Upper lobe of left lung (tissue), 6 donors: ENCODE data around the gene UBR2. TPM values are rescaled to one million over a fixed set of nuclear protein-coding genes. Genes with fewer than 3 reads are reported as not detected.
"Not testable (repeated sequence)": the region's sequence is repeated elsewhere in the genome, so short reads cannot be mapped to it uniquely, and the experiment has no call there.

Experiments used
- ATAC-seq, 2 donors: fragments of 200-7000 bp; cut with Tn5 transposase; one replicate each; pipeline ENCODE4 v1.9.1; 2022; ENCODE audit warnings: mild to moderate bottlenecking in 2 of 2, moderate library complexity in 2 of 2; ENCODE audit not compliant: low FRiP score in 2 of 2
- DNase-seq, 2 donors: peaks; one replicate each; pipeline ENCODE4 v3.0.0-alpha.2; 2019 to 2020
- H3K27ac ChIP-seq, 4 donors: fragments of 200-600 bp; sonication (generic); one replicate each; pipeline ENCODE4 v1.5.1; 2016 to 2019
- H3K27me3 ChIP-seq, 4 donors: fragments of 200-600 bp; sonication (generic); one replicate each; pipeline ENCODE4 v1.5.1; 2017 to 2019
- H3K36me3 ChIP-seq, 4 donors: fragments of 200-600 bp; sonication (generic); one replicate each; pipeline ENCODE4 v1.5.1; 2016 to 2019
- H3K4me1 ChIP-seq, 4 donors: fragments of 200-600 bp; sonication (generic); one replicate each; pipeline ENCODE4 v1.5.1; 2018 to 2019
- H3K4me3 ChIP-seq, 4 donors: fragments of 200-600 bp; sonication (generic); one replicate each; pipeline ENCODE4 v1.5.1; 2017 to 2019; ENCODE audit warnings: mild to moderate bottlenecking in 2 of 4, moderate library complexity in 1 of 4
- H3K9me3 ChIP-seq, 4 donors: fragments of 200-600 bp; sonication (generic); one replicate each; pipeline ENCODE4 v1.5.1; 2018 to 2019
- CTCF ChIP-seq, 6 experiments: fragments of 450-650 bp in 4 of 6; fragments of 200-600 bp in 2 of 6; sonication (generic) in 2 of 6; IDR thresholded peaks; one replicate each; pipeline ENCODE4 v1.5.1; 2016 to 2019; ENCODE audit warnings: antibody characterized with exemption in 6 of 6
- EP300 ChIP-seq, 4 donors: sonication (generic); formaldehyde crosslinking; IDR thresholded peaks; one replicate each; pipeline ENCODE4 v1.5.1; 2017; ENCODE audit warnings: antibody characterized with exemption in 4 of 4, control low read depth in 2 of 4
- POLR2A ChIP-seq, 4 donors: fragments of 450-650 bp; IDR thresholded peaks; one replicate each; pipeline ENCODE4 v1.5.1; 2016 to 2017; ENCODE audit warnings: antibody characterized with exemption in 4 of 4, mild to moderate bottlenecking in 2 of 4
- POLR2AphosphoS5 ChIP-seq, 2 donors: sonication (generic); formaldehyde crosslinking; IDR thresholded peaks; one replicate each; pipeline ENCODE4 v1.5.1; 2017; ENCODE audit warnings: antibody characterized with exemption in 2 of 2
- WGBS, 2 donors: methylation state at CpG; one replicate each; pipeline ENCODE4 v1.1.5; 2017 to 2018; 5-methylcytosine and 5-hydroxymethylcytosine counted together
- total RNA-seq, 6 donors: library from RNA; depleted of rRNA in 4 of 6; stranded (reverse); fragments of >200 nt in 4 of 6; gene quantifications; one replicate each; pipeline versions ENCODE4 v1.1.0 to v1.2.1, GENCODE V29; 2016 to 2021
- donor health status: DM: no; HTN: no; CAD: no; lungs with moderate emphysema.
- donor health status: DM: no; HTN: yes; CAD: no; lungs with severe emphysema.

The UBR2 gene
- total RNA-seq, 6 donors from 2014 or later: 20.3 to 44.3 (median 32.8) TPM

GRCh38 chr6:42566614-42567208 lies 2.9 kb downstream of the UBR2 start:
- Histone ChIP-seq H3K36me3 (peaks cover 0 to 3% (median 0%) of the 10 kb centered on the region in 4 donors), H3K27me3 (no peaks in the 10 kb centered on the region), H3K4me3 (peak overlapping the region in 1 of 4 donors; percentile 70), H3K27ac (peak overlapping the region in 2 of 4 donors; percentile 97 to 98), H3K9me3 (no peaks in the 10 kb centered on the region), H3K4me1 (peaks cover 33 to 55% (median 38%) of the 10 kb centered on the region in 4 donors)
- 71 to 97% methylated on average over 5 of the region's 5 CpGs for WGBS, 2 donors
- ATAC-seq (no peak), DNase-seq (no peak)
- TF ChIP-seq POLR2A (IDR thresholded peaks at IDR 0.05): no peak
- no peak for TF ChIP-seq POLR2AphosphoS5 (IDR thresholded peaks at IDR 0.05)
- TF ChIP-seq EP300 (IDR thresholded peaks at IDR 0.05): no peak
- TF ChIP-seq CTCF (IDR thresholded peaks at IDR 0.05): no peak

GRCh38 chr6:42567237-42567636 lies 3.4 kb downstream of the UBR2 start:
- 78 to 80% methylated on average over 4 of the region's 4 CpGs for WGBS, 2 donors

DNA sequence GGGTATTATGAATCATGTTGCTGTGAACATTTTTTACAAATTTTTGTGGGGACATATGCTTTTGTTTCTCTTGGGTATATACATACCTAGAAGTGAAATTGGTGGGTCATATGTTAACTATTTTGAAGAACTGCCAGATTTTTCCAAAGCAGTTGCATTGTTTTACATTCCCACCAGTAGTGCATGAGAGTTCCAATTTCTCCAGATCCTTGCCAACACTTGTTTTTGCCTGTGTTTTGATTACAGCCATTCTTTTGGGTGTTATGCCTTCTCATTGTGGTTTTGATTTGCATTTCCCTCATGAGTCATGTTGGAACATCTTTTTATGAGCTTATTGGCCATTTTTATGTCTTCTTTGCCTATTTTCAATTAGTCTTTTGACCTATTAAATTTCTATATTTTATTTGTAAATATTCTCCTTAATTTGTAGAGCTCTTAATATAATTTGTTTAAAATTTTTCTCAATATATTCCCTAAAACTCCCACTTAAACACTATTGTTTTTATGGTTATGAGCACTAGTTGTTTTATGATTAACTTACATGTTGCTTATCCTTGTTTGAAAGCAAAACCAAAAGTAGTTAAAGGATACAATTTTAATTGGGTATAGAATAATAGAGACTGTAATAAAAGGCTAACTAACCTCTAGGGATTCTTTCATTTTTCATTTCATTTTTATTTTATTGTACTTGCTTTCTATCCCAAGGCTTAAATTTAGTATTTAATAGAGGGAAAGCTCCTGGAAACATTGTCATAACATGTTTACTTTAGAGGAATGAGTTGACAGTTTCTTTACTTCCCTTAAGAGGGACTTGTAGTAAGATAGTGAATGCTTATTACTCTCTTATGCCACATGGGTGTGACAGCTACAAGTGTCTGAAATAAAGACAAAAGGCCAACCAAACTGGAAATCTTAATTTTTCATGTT lies 5.5 kb downstream of the UBR2 start:
- no peak for DNase-seq
- no peak for ATAC-seq
- H3K4me3 ChIP-seq: no peak overlapping the region
- no peaks in the 10 kb centered on the region for H3K27me3 ChIP-seq
- no peak for TF ChIP-seq EP300 (IDR thresholded peaks at IDR 0.05)
- no peak for TF ChIP-seq POLR2AphosphoS5 (IDR thresholded peaks at IDR 0.05)
- no peak for TF ChIP-seq POLR2A (IDR thresholded peaks at IDR 0.05)
- TF ChIP-seq CTCF (IDR thresholded peaks at IDR 0.05): no peak
- H3K4me1 ChIP-seq: peaks cover 39 to 65% (median 51%) of the 10 kb centered on the region in 4 donors
- H3K9me3 ChIP-seq: no peaks in the 10 kb centered on the region
- peaks cover 0 to 11% (median 1%) of the 10 kb centered on the region in 4 donors for H3K36me3 ChIP-seq
- peak overlapping the region; percentile 7 to 81 (median 63) for H3K27ac ChIP-seq

More at GRCh38 chr6:42567237-42567636, 3.4 kb downstream of the UBR2 start:
- not testable (repeated sequence) for H3K9me3 ChIP-seq, H3K4me3 ChIP-seq, H3K36me3 ChIP-seq, H3K27me3 ChIP-seq, DNase-seq, ATAC-seq
- Histone ChIP-seq H3K4me1 (peaks cover 38 to 61% (median 42%) of the 10 kb centered on the region in 4 donors), H3K27ac (peak overlapping the region in 2 of 4 donors; percentile 97 to 98)

DNA sequence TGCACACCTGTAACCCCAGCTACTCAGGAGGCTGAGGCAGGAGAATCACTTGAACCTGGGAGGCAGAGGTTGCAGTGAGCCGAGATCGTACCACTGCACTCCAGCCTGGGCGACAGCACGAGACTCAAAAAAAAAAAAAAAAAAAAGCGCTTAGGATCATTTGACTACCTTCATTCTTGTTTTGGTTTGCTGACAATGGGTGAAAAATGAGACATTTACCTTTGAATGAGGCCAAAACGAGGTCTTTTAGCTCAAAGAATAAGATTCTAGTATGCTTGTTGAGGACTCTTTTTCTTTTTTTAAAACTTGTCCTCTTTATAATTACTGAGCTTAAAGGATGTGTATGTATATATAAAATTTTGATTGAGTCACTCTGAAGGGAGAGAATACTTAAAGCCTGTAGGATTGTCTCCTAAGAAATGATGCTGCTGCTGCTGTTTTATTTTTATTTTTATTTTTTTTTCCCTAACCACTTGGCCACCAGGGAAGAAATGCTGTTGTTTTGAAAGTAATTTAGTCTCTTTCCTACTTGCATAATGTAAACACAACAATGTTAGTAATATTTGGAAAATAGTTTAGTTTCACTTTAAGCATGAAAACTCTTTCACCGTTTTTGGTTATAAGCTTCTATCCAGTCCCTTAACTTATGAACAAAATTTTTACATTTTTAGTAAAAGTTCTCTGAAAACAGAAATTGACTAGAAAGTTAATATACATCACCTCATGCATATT lies 7.9 kb downstream of the UBR2 start:
- peaks cover 28 to 57% (median 45%) of the 10 kb centered on the region in 4 donors for H3K4me1 ChIP-seq
- H3K36me3 ChIP-seq: peaks cover 0 to 31% (median 5%) of the 10 kb centered on the region in 4 donors
- ATAC-seq (no peak), DNase-seq (no peak)
- peak overlapping the region in 2 of 4 donors; percentile 34 to 79 for H3K27ac ChIP-seq
- no peaks in the 10 kb centered on the region for H3K27me3 ChIP-seq
- no peak overlapping the region for H3K4me3 ChIP-seq
- H3K9me3 ChIP-seq: no peaks in the 10 kb centered on the region
- WGBS, 2 donors: 74 to 83% methylated on average over 7 of the region's 7 CpGs
- TF ChIP-seq CTCF (IDR thresholded peaks at IDR 0.05) (no peak), EP300 (IDR thresholded peaks at IDR 0.05) (no peak), POLR2A (IDR thresholded peaks at IDR 0.05) (no peak), POLR2AphosphoS5 (IDR thresholded peaks at IDR 0.05) (no peak)

GRCh38 chr6:42572523-42572922 lies 8.7 kb downstream of the UBR2 start:
- Histone ChIP-seq H3K27me3 (no peaks in the 10 kb centered on the region), H3K4me3 (no peak overlapping the region), H3K27ac (peak overlapping the region in 2 of 4 donors; percentile 38 to 79), H3K4me1 (peaks cover 26 to 50% (median 38%) of the 10 kb centered on the region in 4 donors), H3K9me3 (no peaks in the 10 kb centered on the region), H3K36me3 (peaks cover 0 to 34% (median 6%) of the 10 kb centered on the region in 4 donors)
- DNase-seq (no peak), ATAC-seq (peak in 1 of 2 donors; percentile 28)
- WGBS, 2 donors: 55 to 59% methylated on average over 4 of the region's 4 CpGs
- no peak for TF ChIP-seq POLR2A (IDR thresholded peaks at IDR 0.05)
- TF ChIP-seq CTCF (IDR thresholded peaks at IDR 0.05): no peak

GRCh38 chr6:42576538-42576937 lies 12.7 kb downstream of the UBR2 start:
- ATAC-seq, H3K4me3 ChIP-seq, H3K27me3 ChIP-seq, H3K27ac ChIP-seq, DNase-seq, H3K9me3 ChIP-seq: not testable (repeated sequence)
- H3K4me1 ChIP-seq: peaks cover 6 to 28% (median 17%) of the 10 kb centered on the region in 4 donors
- H3K36me3 ChIP-seq: peaks cover 0 to 48% (median 6%) of the 10 kb centered on the region in 4 donors
- WGBS, 2 donors: 93 to 98% methylated on average over 7 of the region's 7 CpGs
